LNCAP (cell line): ENCODE data around the gene SUPT4H1.

Experiments used
- CTCF ChIP-seq: fragments of 450-650 bp; IDR thresholded peaks from 2 replicates; pipeline ENCODE4 v1.5.1; 2017; ENCODE audit warnings: mild to moderate bottlenecking

SUPT4H1 gene

GRCh38 chr17:58336456-58337209 lies 15.4 kb downstream of the SUPT4H1 start:
- no peak for TF ChIP-seq CTCF

GRCh38 chr17:58335779-58336455 lies 16.1 kb downstream of the SUPT4H1 start:
- TF ChIP-seq CTCF: no peak

GRCh38 chr17:58335061-58335731 lies 16.8 kb downstream of the SUPT4H1 start:
- no peak for TF ChIP-seq CTCF

GRCh38 chr17:58334661-58335060 lies 17.3 kb downstream of the SUPT4H1 start:
- no peak for TF ChIP-seq CTCF

- TF ChIP-seq CTCF: no peak
Observed at GRCh38 chr17:58334256-58334655, 17.7 kb downstream of the SUPT4H1 start.

- TF ChIP-seq CTCF: no peak
Observed at GRCh38 chr17:58333736-58334207, 18.2 kb downstream of the SUPT4H1 start.

GRCh38 chr17:58332778-58333735 lies 18.9 kb downstream of the SUPT4H1 start:
- TF ChIP-seq CTCF: no peak
